ENCODE results near the gene STX19.

DNA sequence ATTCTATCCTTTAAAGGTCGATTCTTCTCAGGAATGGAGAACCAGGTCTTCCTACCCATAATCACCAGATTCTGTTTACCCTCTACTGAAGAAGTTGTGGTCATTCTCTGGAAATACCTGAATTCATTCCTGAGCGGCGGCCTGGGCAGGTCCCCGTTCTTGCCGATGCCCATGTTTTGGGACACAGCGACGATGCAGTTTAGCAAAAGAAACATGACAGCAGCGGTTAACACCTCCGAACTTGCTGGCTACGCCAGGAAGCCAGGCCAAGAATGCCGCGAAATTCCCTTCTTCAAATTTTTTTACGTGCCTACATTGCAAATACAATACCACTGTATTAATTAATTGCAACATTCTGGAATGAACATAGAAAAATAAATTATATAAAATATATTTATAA lies 32.9 kb upstream of the STX19 start:
- TF ChIP-seq CTCF (conservative IDR thresholded peaks at IDR 0.05; ENCODE audit: low read depth, low read length) (no peak), EZH2phosphoT487 (IDR thresholded peaks at IDR 0.05; ENCODE audit: borderline replicate concordance, low read length) (no peak)
